Left ventricle myocardium inferior (tissue), 1 donor: Measurements from ENCODE around the gene RRAS. TPM values are rescaled to one million over a fixed set of nuclear protein-coding genes. Genes with fewer than 3 reads are reported as not detected.

ENCODE experiments used
- DNase-seq: peaks from one replicate; pipeline ENCODE4 v3.0.0-alpha.2; 2020
- H3K27ac ChIP-seq: fragments of 200-600 bp; replicated peaks from 2 replicates; pipeline ENCODE4 v1.8.0; 2021
- H3K27me3 ChIP-seq: fragments of 200-600 bp; 2 replicates; pipeline ENCODE4 v1.8.0; 2021; ENCODE audit warnings: low read depth
- H3K36me3 ChIP-seq: fragments of 200-600 bp; 2 replicates; pipeline ENCODE4 v1.8.0; 2021
- H3K4me1 ChIP-seq: fragments of 200-600 bp; 2 replicates; pipeline ENCODE4 v1.8.0; 2021
- H3K4me3 ChIP-seq: fragments of 200-600 bp; 2 replicates; pipeline ENCODE4 v1.8.0; 2021; ENCODE audit warnings: mild to moderate bottlenecking, moderate library complexity
- H3K9me3 ChIP-seq: fragments of 200-600 bp; replicated peaks from 2 replicates; pipeline ENCODE4 v1.8.0; 2021
- CTCF ChIP-seq: fragments of 200-600 bp; IDR thresholded peaks from 2 replicates; pipeline ENCODE4 v1.8.0; 2021; ENCODE audit warnings: antibody characterized with exemption, mild to moderate bottlenecking, borderline replicate concordance
- intact Hi-C: fragments of 100-400 bp; cut with micrococcal nuclease; formaldehyde crosslinking; loops from one replicate; pipeline ENCODE4 v1.11.0; 2022
- long read RNA-seq: library from polyadenylated mRNA; unstranded; transcript quantifications from one replicate; pipeline ENCODE4 v2.0.0, GENCODE V29; 2021
- total RNA-seq: library from RNA; stranded (reverse); fragmentation: NEBNext Ultra II Directional; extraction: Animal tissue kit (Norgen Biotek cat#: 25700); gene quantifications from one replicate; pipeline ENCODE4 v1.2.1, GENCODE V29; 2021
- donor health status: DM: no; HTN: yes; CAD: no; lungs with severe emphysema.

The RRAS gene
- 116 TPM for total RNA-seq
- long read RNA-seq, transcript RRAS-201 (6 exons, 1,044 nt) = major isoform, 155 of 170 reads
- long read RNA-seq, partial matches to known transcripts = 14 of 170 reads
- long read RNA-seq, other reads (novel, unspliced or antisense) = 1 of 170 reads

- no peak for TF ChIP-seq CTCF
- Histone ChIP-seq H3K9me3 (no peaks in the 10 kb centered on the region), H3K27ac (peak within 1 kb of the TSS; percentile 100), H3K4me3 (peak within 1 kb of the TSS; percentile 98), H3K4me1 (peaks cover 87% of the 10 kb centered on the region), H3K36me3 (peaks cover 18% of the 10 kb centered on the region), H3K27me3 (no peaks in the 10 kb centered on the region)
- peak; percentile 99 for DNase-seq
- intact Hi-C loops = no loop called here
These were observed at the start of gene RRAS for GRCh38 chr19:49640113-49640898. Gene RRAS (minus strand): TSS chr19:49640143. CDS start chr19:49640098, 45 bp downstream.

GRCh38 chr19:49689133-49690078 is 49.5 kb upstream of the RRAS start, which contains the start of gene ADM5:
Gene ADM5 (plus strand): TSS chr19:49689594. CDS start chr19:49689838, 244 bp downstream.
- H3K4me3 ChIP-seq = peak within 1 kb of the TSS; percentile 67
- H3K9me3 ChIP-seq = no peaks in the 10 kb centered on the region
- intact Hi-C loops = no loop called here
- peak; percentile 67 for TF ChIP-seq CTCF
- H3K36me3 ChIP-seq = peaks cover 38% of the 10 kb centered on the region
- DNase-seq = peak; percentile 50
- H3K27me3 ChIP-seq = peaks cover 11% of the 10 kb centered on the region
- peaks cover 70% of the 10 kb centered on the region for H3K4me1 ChIP-seq
- H3K27ac ChIP-seq = peak within 1 kb of the TSS; percentile 81

GRCh38 chr19:49688531-49689132 is 48.7 kb upstream of the RRAS start:
- DNase-seq = no peak
- H3K4me1 ChIP-seq = peaks cover 72% of the 10 kb centered on the region

GRCh38 chr19:49687566-49688316 is 47.8 kb upstream of the RRAS start:
- Histone ChIP-seq H3K27me3 (peaks cover 11% of the 10 kb centered on the region), H3K4me3 (peak overlapping the region; percentile 67), H3K36me3 (peaks cover 54% of the 10 kb centered on the region), H3K27ac (peak overlapping the region; percentile 81), H3K4me1 (peaks cover 72% of the 10 kb centered on the region), H3K9me3 (no peaks in the 10 kb centered on the region)
- intact Hi-C loops = no loop called here
- no peak for TF ChIP-seq CTCF
- no peak for DNase-seq

More at GRCh38 chr19:49688531-49689132, 48.7 kb upstream of the RRAS start:
- Histone ChIP-seq H3K4me3 (peak overlapping the region; percentile 67), H3K9me3 (no peaks in the 10 kb centered on the region), H3K27me3 (peaks cover 11% of the 10 kb centered on the region), H3K27ac (peak overlapping the region; percentile 81), H3K36me3 (peaks cover 46% of the 10 kb centered on the region)
- no peak for TF ChIP-seq CTCF
- intact Hi-C loops = no loop called here
